ENCODE results near the gene TARS2. TPM values are rescaled to one million over a fixed set of nuclear protein-coding genes. Genes with fewer than 3 reads are reported as not detected.

TARS2 gene
- total and polyA plus RNA-seq, 2 of the 4 experiments (the other 2 are of a cell fraction): 10.9 to 21.8 TPM

DNA sequence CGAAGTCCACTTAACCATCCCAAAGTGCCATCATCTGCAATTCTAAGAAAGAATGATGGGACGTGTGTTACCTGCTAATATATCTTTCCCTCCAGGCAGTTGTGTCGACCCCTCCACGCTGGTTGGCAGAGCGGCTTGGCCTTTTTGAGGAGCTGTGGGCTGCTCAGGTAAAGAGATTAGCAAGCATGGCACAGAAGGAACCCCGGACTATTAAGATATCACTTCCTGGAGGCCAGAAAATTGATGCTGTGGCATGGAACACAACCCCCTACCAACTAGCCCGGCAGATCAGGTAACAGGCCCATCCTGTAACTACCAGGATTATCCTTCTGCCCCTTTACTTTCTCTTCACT lies 520 bp downstream of the TARS2 start:
- peak overlapping the region; percentile 54 for H3K27ac ChIP-seq (ENCODE audit: insufficient read depth, low read length)
- no TSS peak for BruUV-seq (replicated peaks)

More for the DNA sequence above, 520 bp downstream of the TARS2 start:
- no peaks in the 10 kb centered on the region; the same call in 1 of the 2 replicates for H3K4me1 ChIP-seq (ENCODE audit: control insufficient read depth, insufficient read depth, low read length)
- in situ Hi-C loops (cut with MboI; ENCODE audit: low sequenced_read_pairs) (no loop called here), dilution Hi-C loops (cut with HindIII; ENCODE audit: low sequenced_read_pairs, unreplicated experiment) (no loop called here), intact Hi-C loops (cut with micrococcal nuclease) (loop anchor here (1.0 to 5.0 kb wide), 4 partner anchors 45 to 134 kb away; partner anchors contain the start of gene ADAMTSL4)
- peak overlapping the region; percentile 51 for H3K56ac ChIP-seq (ENCODE audit: extremely low read depth, insufficient read depth, low read length)
- H4K20me1 ChIP-seq (ENCODE audit: insufficient read depth, low read length): no peaks in the 10 kb centered on the region
- H3K9me3 ChIP-seq (ENCODE audit: control insufficient read depth, insufficient read depth, low read length): no peaks in the 10 kb centered on the region
- no peaks in the 10 kb centered on the region for H3K27me3 ChIP-seq (ENCODE audit: control insufficient read depth, insufficient read depth, low read length)
- H3K79me1 ChIP-seq (ENCODE audit: low read depth in 1 of 2, low read length in 2 of 2): peaks cover 10 to 17% of the 10 kb centered on the region in 2 experiments
- no peak overlapping the region for H2BK15ac ChIP-seq (ENCODE audit: low read depth, low read length)
- peak overlapping the region; percentile 27 for H2BK5ac ChIP-seq (ENCODE audit: low read depth, low read length, poor library complexity, severe bottlenecking)
- H2AK5ac ChIP-seq (ENCODE audit: low read depth, low read length): peak overlapping the region; percentile 78
- H3K4me2 ChIP-seq (ENCODE audit: low read depth, low read length): peak overlapping the region; percentile 90
- ChIA-PET CTCF (no interaction called here), POLR2A (ENCODE audit: unreplicated experiment) (no interaction called here)
- no peak overlapping the region for H3K18ac ChIP-seq (ENCODE audit: low read depth, low read length)
- no peak overlapping the region for H2BK120ac ChIP-seq (ENCODE audit: low read depth, low read length)
- H3K14ac ChIP-seq (replicated peaks; ENCODE audit: low read depth, low read length): peak overlapping the region; percentile 73
- peak overlapping the region; percentile 24; the same call in 1 of the 2 replicates for H4K5ac ChIP-seq (ENCODE audit: low read depth, low read length)
- peaks cover 4% of the 10 kb centered on the region for H3K9me1 ChIP-seq (ENCODE audit: insufficient read depth, low read length)
- H2AK9ac ChIP-seq (replicated peaks; ENCODE audit: low read depth, low read length, poor library complexity): peak overlapping the region; percentile 96
- 0% methylated on average over 2 of the region's 7 CpGs; no CpG with 5 or more reads in 1 of the 2 experiments for WGBS, 2 experiments (ENCODE audit: extremely low coverage in 2 of 2, insufficient read length in 1 of 2)
- H3K9ac ChIP-seq (ENCODE audit: low read depth, low read length): peak overlapping the region; percentile 83
- no peak for TF ChIP-seq FOS (IDR thresholded peaks at IDR 0.05; ENCODE audit: low read depth, low read length)
- no peak for TF ChIP-seq NFE2L2 (IDR thresholded peaks at IDR 0.05; ENCODE audit: low read depth, low read length)
- no peak for TF ChIP-seq MXI1 (IDR thresholded peaks at IDR 0.05; ENCODE audit: borderline replicate concordance, low read depth, low read length)
- TF ChIP-seq MAZ (IDR thresholded peaks at IDR 0.05; ENCODE audit: borderline replicate concordance, low read depth, low read length): no peak
- TF ChIP-seq, protein P1, sequence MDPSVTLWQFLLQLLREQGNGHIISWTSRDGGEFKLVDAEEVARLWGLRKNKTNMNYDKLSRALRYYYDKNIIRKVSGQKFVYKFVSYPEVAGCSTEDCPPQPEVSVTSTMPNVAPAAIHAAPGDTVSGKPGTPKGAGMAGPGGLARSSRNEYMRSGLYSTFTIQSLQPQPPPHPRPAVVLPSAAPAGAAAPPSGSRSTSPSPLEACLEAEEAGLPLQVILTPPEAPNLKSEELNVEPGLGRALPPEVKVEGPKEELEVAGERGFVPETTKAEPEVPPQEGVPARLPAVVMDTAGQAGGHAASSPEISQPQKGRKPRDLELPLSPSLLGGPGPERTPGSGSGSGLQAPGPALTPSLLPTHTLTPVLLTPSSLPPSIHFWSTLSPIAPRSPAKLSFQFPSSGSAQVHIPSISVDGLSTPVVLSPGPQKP (IDR thresholded peaks at IDR 0.05; ENCODE audit: borderline replicate concordance, low read depth, low read length): no peak
- peak overlapping the region; percentile 64 for H3K4ac ChIP-seq (ENCODE audit: low read depth, low read length)
- peaks cover 13% of the 10 kb centered on the region for H3K36me3 ChIP-seq (ENCODE audit: control insufficient read depth, insufficient read depth, low read length)
- no peak for DNase-seq
- H4K91ac ChIP-seq (ENCODE audit: insufficient read depth, low read depth, low read length): 0 out of 2 replicates have a peak overlapping the region, but pooled peaks have one; percentile 40
- peak overlapping the region; percentile 93 for H2AFZ ChIP-seq (replicated peaks; ENCODE audit: low read length, poor library complexity)
- no peak overlapping the region for H2BK20ac ChIP-seq (ENCODE audit: low read depth, low read length)
- no peak for ATAC-seq (ENCODE audit: low read depth)
- H3K4me3 ChIP-seq (ENCODE audit: insufficient read depth, low read depth, low read length): peak overlapping the region; percentile 66
- peak overlapping the region; percentile 17 to 91 for H4K8ac ChIP-seq (ENCODE audit: low read depth in 2 of 2, low read length in 2 of 2)
- peak overlapping the region; percentile 25 for H3K23ac ChIP-seq (ENCODE audit: low read depth, low read length)

All from IMR-90 (cell line).